Measurements from ENCODE around the gene TMEM87A. TPM values are rescaled to one million over a fixed set of nuclear protein-coding genes. Genes with fewer than 3 reads are reported as not detected.

The TMEM87A gene
- total and polyA plus RNA-seq, 2 of the 8 experiments (the other 6 are each of a cell fraction or from before 2014, with no cell fraction given): 15.2 to 33.1 TPM

DNA sequence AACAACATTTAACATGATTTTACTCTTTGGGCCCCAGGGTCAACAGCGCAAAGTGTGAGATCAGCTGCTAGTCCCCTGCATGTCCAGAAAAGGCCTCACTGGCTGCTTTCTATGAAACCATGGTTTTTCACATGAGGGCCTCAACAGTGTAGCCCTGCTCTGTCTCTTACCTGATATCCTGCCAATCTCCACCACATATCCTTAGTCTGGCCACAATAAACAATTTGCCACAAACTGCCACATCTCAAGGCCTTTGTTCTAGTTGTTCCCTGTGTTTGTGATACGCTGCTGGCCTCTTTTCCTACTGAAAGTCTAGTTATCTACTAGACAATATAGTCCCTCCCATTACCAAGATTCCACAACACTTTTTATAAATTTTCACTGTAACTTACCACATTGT is 82.9 kb downstream of the TMEM87A start (continued):
- TF ChIP-seq, protein P1, sequence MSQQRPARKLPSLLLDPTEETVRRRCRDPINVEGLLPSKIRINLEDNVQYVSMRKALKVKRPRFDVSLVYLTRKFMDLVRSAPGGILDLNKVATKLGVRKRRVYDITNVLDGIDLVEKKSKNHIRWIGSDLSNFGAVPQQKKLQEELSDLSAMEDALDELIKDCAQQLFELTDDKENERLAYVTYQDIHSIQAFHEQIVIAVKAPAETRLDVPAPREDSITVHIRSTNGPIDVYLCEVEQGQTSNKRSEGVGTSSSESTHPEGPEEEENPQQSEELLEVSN (IDR thresholded peaks at IDR 0.05): no peak
- TF ChIP-seq PHF8 (conservative IDR thresholded peaks at IDR 0.05; ENCODE audit: low read depth, low read length): no peak
